Muscle of arm (tissue), 12 donors: ENCODE results near the gene CAMKMT. TPM values are rescaled to one million over a fixed set of nuclear protein-coding genes. Genes with fewer than 3 reads are reported as not detected.

ENCODE experiments used
- DNase-seq: peaks from one replicate; pipeline ENCODE4 v3.0.0-alpha.2; 2013
- polyA plus RNA-seq, 12 donors: library from polyadenylated mRNA; unstranded; fragments of 120-200 nt; gene quantifications; one replicate each; pipeline ENCODE4 v1.2.1, GENCODE V29; 2013; ENCODE audit not compliant: insufficient read length in 12 of 12

The CAMKMT gene
- polyA plus RNA-seq, 12 donors = 4.0 to 8.7 (median 6.5) TPM; not detected in 1

DNA sequence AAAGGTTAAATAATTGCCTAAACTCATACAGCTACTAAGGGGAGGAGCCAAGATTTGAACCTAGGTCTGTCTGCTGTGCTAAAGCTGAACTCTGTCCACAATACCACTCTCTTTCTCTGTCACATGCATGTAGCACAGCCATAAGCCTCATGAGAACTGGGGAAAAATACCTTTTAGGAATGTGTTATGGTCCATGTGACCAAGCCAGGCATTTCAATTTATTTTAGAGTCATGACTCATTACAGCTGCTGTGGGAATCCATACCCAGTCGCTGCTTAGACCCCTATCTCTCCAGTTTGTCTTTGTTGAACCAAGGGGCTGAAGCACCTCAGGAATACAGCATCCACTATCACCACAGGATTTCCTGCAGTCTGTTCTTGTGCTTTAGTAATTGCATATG, 379.8 kb downstream of the CAMKMT start:
- no peak for DNase-seq

DNA sequence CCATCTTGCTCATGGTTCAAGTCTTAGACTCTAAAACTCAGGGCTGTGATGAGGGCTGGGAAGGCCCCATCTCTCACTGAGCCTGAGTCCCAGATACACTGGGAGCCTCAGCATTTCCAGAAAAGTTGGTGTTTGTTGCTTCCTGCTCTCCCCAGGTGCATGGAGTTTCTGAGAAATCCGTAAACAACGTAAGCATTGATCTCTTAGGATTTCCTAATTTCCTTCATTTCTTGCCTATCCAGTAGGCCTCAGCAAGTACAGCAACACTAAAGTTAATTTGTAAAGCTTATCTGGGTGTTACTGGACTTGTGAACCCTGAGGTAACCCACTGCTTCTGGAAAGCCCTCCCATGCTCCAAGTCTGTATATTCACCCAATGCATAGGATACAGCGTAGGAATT, 380.3 kb downstream of the CAMKMT start:
- DNase-seq = no peak

DNA sequence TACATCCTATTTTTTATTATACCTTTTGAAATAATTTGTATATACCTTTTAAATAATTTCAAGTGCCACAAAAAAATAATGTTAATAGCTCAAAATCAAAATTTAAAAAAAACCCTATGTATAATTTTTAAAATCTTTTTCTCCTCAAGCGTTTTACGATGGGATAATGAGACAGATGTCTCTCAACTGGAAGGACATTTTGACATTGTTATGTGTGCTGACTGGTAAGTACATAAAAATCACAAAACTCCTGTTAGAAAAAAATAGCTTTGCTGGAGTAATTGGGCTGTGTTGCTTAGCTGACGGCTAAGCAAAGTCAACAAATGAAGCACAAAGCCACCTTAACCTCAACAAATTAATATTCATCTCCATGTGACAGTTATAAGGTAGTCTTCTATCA, 381.7 kb downstream of the CAMKMT start:
- no peak for DNase-seq

DNA sequence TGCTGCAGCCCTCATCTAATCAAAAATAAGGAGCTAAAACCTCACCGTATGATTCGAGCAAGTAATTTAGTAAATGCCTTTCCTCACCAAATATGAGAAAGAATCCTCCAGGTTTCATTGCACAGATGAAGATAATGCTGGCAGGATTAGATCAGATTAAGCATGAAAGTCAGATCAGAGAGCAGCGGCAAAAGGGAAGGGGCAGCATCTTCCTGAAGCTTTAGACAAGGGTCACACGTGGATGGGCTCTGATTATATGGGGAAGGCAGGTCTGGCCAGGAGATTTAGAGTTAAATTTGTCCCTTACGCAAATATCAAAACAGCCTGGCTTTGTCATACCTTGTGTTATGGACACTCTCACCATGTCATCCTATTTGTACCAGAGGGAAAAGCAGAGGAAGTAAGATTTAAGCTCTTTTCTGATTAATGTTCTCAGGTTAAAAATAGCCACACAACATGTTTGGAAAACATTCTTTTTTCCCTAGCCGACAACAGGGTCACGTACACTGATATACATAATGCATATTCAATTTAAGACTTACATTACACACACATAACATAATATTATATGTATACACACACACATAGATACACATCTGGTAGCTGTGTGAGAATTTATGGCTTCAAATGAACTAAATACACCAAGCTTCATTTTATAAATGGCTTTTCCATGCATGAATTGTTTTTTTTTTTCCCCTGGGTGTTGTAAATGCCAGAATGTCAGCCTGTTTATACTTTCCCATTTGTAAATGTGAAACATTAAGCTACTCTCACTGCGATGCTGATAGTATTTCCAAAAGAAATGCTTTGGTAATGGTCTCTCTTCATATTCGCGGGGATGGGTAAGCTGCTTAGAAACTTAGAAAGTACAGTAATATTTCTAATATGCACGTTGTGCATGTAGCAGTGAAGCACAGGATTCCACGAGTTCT, 383.5 kb downstream of the CAMKMT start:
- peak; percentile 11 for DNase-seq

DNA sequence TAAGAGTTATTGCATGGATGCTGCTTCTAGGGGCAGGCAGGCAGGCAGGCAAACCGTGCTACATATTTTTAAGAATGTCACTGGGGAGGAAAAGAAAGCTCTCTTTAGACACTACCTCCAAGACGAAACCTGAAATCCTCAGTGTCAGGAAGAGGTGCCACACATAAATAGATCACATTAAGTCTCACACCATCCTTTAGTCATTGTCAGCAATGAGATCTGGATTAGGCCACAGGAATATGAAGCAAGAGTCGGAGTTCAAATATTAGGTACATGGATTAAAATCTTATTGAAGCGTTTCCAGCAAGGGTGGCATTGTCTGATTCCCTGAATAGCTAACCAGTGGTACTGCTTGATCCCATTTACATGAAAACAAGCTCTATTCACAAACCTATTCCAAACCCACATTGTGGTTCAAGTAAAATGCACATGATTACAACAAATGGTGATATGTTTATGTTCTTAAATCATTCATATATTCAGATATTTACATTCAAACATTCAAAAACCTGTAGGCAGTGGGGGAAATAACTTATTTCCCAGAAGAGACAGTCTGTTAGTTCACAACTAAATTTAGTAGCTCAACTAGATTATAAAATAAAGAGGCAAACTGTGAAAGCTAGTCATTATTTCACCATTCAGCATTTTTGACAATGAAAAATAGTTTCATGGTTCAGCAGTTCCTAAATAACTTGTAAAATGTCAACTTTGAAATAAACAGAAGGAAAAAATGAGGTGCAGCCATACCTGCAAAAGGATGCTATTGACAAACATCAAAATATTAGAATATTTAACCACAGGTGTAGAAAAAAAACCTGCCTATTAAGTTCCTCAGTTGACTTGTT, 384.4 kb downstream of the CAMKMT start:
- DNase-seq = no peak

DNA sequence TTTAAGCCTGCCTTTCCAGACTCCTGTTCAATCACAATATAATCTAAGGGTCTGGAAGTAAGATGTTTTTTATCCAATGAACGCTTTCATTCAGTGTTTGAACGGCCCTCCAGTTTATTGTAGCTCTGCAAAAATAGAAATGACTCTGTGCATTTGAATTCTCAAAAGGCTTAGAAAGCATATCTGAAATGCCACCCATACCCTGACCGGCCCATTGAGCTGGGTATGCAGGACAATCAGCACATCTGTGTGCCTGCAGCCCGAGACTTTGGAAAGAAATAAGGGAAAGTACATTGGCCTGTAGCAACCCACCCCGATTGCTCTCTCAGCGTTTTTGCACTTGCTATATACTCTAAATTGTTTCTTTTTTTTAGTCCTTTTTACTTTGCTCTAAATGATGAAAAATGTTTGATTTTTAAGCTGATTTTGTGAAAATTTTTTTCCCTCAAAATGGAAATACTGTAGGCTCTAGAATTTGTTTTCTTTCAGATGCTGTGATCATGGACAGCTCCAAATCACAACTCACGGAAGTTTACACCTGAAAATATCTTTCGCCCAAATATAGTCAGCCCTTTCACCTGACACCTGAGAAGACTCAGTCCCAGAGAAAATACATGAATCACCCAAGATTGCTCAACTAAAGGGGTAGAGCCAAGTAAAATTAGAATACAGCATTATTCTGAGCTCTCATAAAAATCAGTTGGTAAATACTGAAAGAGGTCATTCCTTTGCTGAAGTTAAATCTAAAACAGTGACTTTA, 385.3 kb downstream of the CAMKMT start:
- no peak for DNase-seq

DNA sequence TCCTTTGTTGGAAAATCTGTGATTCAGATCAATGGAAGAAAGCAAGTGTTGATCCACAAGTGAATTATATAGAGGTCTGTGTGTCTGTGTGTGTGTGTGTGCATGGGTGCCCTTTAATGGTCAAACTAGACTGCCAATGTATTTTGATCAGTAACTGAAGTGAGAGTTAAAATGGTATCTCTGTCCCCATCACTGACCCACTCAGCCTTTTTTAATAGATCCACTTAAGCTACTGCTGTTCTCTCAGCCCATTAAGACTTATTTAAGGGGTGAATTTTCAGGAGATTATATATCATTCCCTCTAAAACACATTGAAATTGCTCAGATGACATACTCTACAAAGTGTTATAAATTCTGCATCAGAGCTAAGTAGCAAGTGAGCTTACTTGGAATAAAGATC, 386.0 kb downstream of the CAMKMT start:
- no peak for DNase-seq

DNA sequence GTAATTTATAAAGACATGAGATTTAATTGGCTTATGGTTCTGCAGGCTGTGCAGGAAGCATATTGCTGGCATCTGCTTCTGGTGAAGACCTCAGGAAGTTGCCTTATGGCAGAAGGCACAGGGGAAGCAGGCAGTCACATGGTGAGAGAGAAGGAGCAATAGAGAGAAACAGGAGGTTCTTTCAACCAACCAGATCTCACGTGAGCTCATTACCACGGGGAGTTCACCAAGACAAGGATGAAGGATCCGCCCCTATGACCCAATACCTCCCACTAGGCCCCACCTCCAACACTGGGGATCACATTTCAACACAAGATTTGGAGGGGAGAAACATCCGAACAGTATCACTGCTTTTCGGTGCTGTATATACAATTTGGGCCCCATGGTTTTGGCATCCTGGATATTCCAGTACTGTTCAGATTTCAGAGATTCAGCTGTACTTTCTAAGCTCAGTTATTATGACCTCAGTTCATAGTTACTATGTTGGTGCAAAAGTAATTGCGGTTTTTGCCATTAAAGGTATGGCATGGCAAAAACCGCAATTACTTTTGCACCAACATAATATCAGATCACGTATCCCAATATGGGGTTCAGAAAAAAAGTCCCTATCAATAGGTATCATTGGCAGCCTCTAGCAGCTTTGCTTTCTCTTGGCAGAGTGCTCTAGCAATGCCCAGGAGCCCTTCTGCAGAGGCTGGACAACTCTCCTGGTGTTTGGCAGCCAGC, 390.2 kb downstream of the CAMKMT start:
- no peak for DNase-seq

DNA sequence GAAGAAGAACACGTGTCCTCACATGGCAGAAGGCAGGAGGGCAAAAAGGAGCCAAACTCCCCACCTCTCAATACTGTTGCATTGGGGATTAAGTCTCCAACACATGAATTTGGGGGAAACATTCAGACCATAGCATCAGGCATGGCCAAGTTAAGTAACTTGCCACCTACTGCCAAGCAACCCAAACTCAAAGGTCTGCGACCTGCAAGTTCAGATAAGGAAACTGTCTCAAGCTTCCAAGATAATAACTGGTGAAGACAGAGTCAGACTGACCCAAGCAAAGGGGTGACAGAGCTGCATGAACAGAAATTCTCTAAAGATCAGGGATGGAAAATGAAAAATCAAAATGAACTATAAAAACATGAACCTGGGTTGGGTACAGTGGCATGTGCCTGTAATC, 391.0 kb downstream of the CAMKMT start:
- no peak for DNase-seq

DNA sequence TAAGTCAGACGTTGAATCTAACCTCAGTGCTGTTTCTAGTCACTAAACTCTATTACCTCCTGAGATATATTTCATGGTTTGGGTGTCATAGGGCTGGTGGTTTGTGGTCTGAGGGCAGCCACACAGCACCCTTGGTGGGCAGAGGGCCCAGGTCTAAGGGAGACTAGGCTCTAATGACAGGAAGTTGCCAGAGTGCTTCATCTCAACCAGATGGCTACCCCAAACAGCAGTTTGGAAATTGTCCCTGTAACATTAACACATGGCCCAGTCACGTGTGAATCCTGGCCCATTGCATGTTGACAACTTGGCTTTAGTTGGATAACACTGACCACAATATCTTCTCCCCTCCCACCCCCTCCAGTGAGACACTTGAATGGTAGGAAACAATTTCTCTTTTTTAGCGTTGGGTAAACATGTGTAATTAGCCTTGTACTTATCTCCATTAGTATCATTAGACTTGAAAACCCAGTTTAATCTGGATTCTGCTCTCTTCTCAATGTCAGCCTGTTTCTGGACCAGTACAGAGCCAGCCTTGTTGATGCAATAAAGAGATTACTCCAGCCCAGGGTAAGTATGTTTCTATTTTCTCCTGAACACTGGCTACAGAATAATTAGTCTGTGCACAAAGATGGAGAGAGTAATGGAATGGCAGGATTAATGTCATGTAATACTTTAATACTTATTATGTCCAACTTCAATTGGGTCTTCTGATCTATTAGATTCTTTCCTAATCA, 392.0 kb downstream of the CAMKMT start:
- no peak for DNase-seq

DNA sequence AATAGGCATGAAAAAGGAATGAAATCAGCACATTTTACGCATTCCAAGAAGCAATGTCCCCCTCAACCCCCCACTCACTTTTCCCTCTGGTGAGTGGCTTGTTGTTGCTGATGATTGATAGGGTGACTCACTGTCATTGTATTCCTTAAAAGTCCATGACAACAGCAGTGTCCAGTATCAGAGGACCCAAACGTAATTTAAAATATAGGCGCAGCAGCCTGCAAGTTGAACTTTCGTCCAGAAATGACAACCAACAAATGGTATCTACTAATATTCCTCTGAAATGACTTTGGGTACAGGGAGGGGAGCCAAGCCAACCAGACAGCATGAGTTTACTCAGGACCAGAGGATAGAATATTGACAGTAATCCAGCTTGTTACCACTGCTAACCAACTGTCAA, 396.8 kb downstream of the CAMKMT start:
- no peak for DNase-seq

DNA sequence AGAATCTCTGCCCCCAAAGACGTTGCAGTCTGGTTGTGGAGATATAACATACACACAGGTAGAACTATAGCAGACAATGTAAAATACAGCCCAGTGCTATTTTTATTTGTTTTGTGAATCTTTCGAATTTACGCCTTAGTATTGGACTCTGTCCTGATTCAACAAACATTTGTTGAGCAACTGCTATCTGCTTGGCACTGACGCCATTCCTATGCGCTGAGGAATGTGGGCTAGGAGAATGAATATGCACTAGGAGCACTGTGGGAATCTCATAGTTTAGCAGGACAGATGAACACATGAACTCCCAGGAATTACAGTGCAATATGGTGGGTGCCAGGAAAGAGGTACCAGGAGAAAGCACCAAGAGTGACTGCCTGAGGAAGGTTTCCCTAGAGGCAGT, 398.1 kb downstream of the CAMKMT start:
- no peak for DNase-seq

DNA sequence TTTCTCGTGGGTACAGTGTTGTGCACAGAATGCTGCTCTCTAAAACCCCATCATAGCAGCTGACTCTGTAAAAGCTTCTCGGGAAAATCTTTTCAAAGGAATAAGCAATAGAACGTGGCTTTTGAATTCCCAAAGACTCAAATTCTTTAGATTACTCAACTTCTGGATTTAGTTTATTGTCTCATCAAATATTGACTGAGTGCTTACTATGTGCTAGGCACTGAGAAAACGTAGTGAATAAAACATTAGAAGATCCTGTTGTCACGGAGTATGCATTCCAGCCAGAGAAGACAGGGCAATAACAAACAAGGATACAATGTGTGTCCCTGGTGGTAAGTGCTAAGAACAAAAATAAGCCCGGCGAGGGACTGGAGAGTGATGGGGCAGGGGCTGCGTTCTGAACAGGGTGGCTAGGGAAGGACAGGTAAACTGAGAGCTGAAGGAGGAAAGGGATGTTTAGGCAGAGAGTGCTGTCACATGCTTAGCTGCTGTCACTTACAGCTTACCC, 401.6 kb downstream of the CAMKMT start:
- DNase-seq = no peak

DNA sequence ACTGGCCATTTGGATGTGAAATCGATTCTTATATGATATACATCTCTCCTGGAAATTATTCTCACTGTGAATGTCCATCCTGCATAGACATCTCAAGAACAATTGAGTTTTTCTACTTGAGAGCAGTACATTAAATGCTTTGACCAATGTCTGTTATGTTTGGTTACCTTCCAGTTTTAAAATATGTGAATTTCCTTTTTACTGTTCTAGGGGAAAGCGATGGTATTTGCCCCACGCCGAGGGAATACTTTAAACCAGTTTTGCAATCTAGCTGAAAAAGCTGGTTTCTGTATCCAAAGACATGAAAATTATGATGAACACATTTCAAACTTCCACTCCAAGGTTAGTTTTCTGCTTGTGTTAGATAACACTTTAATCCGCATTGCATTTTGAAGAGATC, 404.5 kb downstream of the CAMKMT start:
- DNase-seq = no peak

DNA sequence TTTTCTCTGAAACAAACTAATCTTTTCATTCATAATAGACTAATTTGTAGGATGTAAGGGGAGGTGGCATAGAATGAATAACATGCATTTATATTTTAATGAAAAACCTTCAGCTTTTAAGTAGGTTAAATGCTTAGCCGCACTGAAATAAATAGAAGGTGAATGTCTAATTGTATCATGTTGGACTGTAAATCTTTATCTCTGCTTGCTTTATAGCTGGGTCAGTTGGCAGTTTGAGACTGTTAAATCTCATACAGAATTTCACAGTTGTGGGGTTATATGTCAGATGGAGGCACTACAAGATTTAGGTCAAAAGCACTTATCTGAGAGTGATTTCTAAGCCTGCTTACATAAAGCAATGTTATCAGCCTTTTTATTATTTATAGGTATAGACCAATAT, 405.0 kb downstream of the CAMKMT start:
- DNase-seq = no peak

DNA sequence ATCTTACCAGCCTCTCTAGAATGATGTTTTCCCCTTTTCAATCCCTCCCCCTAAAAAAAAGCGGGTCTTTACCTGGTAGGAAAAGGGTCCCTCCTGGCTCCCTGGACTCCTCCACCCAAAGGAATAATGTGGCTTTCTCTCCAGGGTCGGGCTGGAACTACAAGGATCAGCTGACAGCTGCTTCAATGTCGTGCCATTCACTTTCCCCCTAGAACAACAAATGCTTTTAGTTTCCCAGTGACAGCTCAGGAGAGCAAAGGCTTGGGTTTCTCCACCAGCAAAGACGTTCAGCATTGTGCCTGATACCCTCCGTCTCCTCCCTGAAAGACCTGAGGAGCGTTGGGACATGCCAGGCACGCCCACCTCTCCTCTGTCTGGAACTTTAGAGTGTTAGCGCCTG, 405.9 kb downstream of the CAMKMT start:
- no peak for DNase-seq

DNA sequence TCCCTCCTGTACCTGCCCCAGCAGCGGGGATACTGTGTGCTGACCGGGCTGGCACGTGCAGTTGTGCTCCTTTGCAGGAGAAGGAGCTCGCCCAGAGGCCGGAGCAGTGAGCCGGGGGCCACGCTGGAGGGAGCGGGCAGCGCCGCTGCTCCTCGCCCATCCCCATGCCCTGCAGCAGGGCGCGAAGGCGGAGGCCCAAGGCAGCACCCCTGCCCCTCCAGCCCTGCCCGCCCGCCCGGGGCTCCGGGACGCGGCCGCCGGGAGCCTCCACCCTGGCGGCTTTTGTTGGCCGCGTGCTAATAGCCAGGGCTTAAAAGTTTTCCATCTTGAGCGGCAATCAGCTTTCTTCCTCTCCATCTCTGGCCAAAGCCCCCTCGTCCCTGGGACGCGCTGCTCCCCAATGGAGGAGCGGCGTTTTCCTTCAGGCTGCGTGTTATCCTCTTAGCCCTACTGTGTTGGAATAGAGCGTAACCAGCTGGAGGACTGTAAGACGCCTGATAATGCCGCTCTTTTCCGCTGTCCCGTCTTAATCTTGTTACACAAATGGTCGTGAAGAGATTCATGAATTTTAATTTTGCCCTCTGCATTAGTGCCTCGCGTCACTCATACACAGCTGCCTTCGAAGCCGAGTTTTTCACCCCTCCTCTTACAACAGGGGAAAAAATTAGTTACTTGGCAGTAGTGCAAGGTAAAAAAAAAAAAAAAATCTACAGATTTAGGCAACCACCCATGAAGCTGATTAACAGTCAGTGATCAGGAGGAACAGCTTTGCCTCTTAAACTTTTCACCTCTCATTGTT, 406.9 kb downstream of the CAMKMT start:
- DNase-seq = no peak

DNA sequence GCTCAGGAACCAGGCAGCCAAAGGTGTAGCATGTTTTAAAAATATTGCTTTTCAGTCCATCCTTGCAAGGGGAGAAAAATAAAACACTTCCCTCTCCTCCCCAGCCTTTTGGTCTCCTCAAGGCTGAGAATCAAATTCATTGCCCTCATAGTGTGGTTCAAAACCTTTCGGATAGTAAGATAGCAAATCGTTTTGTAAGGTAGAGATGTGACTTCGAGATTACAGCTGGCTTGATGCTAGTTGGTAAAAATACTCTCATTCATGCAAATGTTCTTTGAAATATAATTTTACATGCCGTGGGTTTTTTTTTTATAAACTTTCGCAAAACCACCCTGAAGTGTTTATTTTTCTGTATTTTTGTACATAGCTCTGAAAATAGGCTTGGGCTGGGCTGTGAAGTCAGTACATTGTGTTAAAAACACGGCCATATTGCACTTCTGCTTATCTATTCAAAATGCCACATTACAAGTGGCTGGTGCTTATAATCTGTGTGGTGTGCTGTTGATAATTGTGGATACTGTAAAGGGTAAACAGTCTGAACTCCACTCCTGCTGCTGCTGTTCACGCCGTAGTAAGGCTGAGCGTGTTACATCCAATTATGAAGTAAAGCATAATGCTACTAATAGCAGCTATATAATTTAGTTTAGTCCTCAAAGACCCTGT, 407.7 kb downstream of the CAMKMT start:
- DNase-seq = no peak
